ENCODE data around the gene IGSF21. TPM values are rescaled to one million over a fixed set of nuclear protein-coding genes. Genes with fewer than 3 reads are reported as not detected.

Gene IGSF21
- total and polyA plus RNA-seq, 2 of the 8 experiments (the other 6 are each of a cell fraction or from before 2014, with no cell fraction given): 22.5 to 28.5 TPM

DNA sequence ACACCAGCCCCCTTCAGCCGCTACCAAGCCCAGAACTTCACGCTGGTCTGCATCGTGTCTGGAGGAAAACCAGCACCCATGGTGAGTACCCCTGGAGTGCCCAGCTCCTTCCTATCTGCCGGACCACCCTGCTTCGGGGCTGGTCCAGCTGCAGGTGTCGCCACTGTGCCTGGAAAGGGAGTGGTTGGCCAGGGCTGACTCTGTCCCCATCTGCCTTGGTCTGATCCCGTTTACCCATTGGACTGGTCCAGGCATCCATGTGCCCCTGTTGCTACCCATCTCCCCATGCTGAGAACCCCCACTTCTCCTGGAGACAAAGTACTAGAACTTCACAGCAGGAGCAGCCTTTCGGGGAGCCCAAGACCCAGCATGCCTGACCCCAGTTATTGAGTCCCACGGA, 254.6 kb downstream of the IGSF21 start (continued):
- no peak for TF ChIP-seq GABPA (IDR thresholded peaks at IDR 0.05; ENCODE audit: borderline replicate concordance, insufficient read depth, low read length)
- TF ChIP-seq POLR2AphosphoS5 (IDR thresholded peaks at IDR 0.05; ENCODE audit: low read depth, low read length): no peak
- TF ChIP-seq KDM1A (IDR thresholded peaks at IDR 0.05; ENCODE audit: borderline replicate concordance, low read length): no peak
- no peak for TF ChIP-seq ASH2L (IDR thresholded peaks at IDR 0.05; ENCODE audit: low read length)
- TF ChIP-seq, protein P1, sequence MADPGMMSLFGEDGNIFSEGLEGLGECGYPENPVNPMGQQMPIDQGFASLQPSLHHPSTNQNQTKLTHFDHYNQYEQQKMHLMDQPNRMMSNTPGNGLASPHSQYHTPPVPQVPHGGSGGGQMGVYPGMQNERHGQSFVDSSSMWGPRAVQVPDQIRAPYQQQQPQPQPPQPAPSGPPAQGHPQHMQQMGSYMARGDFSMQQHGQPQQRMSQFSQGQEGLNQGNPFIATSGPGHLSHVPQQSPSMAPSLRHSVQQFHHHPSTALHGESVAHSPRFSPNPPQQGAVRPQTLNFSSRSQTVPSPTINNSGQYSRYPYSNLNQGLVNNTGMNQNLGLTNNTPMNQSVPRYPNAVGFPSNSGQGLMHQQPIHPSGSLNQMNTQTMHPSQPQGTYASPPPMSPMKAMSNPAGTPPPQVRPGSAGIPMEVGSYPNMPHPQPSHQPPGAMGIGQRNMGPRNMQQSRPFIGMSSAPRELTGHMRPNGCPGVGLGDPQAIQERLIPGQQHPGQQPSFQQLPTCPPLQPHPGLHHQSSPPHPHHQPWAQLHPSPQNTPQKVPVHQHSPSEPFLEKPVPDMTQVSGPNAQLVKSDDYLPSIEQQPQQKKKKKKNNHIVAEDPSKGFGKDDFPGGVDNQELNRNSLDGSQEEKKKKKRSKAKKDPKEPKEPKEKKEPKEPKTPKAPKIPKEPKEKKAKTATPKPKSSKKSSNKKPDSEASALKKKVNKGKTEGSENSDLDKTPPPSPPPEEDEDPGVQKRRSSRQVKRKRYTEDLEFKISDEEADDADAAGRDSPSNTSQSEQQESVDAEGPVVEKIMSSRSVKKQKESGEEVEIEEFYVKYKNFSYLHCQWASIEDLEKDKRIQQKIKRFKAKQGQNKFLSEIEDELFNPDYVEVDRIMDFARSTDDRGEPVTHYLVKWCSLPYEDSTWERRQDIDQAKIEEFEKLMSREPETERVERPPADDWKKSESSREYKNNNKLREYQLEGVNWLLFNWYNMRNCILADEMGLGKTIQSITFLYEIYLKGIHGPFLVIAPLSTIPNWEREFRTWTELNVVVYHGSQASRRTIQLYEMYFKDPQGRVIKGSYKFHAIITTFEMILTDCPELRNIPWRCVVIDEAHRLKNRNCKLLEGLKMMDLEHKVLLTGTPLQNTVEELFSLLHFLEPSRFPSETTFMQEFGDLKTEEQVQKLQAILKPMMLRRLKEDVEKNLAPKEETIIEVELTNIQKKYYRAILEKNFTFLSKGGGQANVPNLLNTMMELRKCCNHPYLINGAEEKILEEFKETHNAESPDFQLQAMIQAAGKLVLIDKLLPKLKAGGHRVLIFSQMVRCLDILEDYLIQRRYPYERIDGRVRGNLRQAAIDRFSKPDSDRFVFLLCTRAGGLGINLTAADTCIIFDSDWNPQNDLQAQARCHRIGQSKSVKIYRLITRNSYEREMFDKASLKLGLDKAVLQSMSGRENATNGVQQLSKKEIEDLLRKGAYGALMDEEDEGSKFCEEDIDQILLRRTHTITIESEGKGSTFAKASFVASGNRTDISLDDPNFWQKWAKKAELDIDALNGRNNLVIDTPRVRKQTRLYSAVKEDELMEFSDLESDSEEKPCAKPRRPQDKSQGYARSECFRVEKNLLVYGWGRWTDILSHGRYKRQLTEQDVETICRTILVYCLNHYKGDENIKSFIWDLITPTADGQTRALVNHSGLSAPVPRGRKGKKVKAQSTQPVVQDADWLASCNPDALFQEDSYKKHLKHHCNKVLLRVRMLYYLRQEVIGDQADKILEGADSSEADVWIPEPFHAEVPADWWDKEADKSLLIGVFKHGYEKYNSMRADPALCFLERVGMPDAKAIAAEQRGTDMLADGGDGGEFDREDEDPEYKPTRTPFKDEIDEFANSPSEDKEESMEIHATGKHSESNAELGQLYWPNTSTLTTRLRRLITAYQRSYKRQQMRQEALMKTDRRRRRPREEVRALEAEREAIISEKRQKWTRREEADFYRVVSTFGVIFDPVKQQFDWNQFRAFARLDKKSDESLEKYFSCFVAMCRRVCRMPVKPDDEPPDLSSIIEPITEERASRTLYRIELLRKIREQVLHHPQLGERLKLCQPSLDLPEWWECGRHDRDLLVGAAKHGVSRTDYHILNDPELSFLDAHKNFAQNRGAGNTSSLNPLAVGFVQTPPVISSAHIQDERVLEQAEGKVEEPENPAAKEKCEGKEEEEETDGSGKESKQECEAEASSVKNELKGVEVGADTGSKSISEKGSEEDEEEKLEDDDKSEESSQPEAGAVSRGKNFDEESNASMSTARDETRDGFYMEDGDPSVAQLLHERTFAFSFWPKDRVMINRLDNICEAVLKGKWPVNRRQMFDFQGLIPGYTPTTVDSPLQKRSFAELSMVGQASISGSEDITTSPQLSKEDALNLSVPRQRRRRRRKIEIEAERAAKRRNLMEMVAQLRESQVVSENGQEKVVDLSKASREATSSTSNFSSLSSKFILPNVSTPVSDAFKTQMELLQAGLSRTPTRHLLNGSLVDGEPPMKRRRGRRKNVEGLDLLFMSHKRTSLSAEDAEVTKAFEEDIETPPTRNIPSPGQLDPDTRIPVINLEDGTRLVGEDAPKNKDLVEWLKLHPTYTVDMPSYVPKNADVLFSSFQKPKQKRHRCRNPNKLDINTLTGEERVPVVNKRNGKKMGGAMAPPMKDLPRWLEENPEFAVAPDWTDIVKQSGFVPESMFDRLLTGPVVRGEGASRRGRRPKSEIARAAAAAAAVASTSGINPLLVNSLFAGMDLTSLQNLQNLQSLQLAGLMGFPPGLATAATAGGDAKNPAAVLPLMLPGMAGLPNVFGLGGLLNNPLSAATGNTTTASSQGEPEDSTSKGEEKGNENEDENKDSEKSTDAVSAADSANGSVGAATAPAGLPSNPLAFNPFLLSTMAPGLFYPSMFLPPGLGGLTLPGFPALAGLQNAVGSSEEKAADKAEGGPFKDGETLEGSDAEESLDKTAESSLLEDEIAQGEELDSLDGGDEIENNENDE (IDR thresholded peaks at IDR 0.05; ENCODE audit: insufficient replicate concordance, low read length): no peak
